ENCODE measurements around the gene SORBS2.

- no peak for TF ChIP-seq SMAD3 (CRISPR knock-in tag; IDR thresholded peaks at IDR 0.05; ENCODE audit: borderline replicate concordance)
- no peak for TF ChIP-seq SOX15 (CRISPR knock-in tag; IDR thresholded peaks at IDR 0.05)
- TF ChIP-seq NFYB (CRISPR knock-in tag; conservative IDR thresholded peaks at IDR 0.05; ENCODE audit: low read depth), result no peak
- no peak for TF ChIP-seq CTCF (IDR thresholded peaks at IDR 0.05)
- no peak for TF ChIP-seq MXD4 (CRISPR knock-in tag; IDR thresholded peaks at IDR 0.05; ENCODE audit: borderline replicate concordance)
- TF ChIP-seq TCF7 (CRISPR knock-in tag; IDR thresholded peaks at IDR 0.05; ENCODE audit: low read depth), result no peak
- no peak for TF ChIP-seq ZNF281 (CRISPR knock-in tag; IDR thresholded peaks at IDR 0.05)
- no peak for TF ChIP-seq FOXK1 (CRISPR knock-in tag; IDR thresholded peaks at IDR 0.05)
- TF ChIP-seq RELA (CRISPR knock-in tag; IDR thresholded peaks at IDR 0.05; ENCODE audit: borderline replicate concordance), result no peak
Measured at GRCh38 chr4:185773419-185773818, 38.6 kb downstream of the SORBS2 start.

Data from WTC11 (cell line).